ENCODE results near the gene POLA1.

POLA1 gene

DNA sequence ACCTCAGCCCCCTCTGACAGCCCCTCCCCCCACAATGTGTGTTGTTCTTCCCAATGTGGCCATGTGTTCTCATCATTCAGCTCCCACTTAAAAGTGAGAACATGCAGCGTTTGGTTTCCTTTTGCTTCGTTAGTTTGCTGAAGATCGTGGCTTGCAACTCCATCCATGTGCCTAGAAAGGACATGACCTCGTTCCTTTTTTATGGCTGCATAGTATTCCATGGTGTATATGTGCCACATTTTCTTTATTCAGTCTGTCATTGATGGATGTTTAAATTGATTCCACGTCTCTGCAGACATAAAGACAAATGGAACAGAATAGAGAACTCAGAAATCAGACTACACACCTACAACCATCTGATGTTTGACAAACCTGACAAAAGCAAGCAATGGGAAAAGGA lies 276.1 kb downstream of the POLA1 start:
- DNase-seq (ENCODE audit: low spot score): no peak

DNA sequence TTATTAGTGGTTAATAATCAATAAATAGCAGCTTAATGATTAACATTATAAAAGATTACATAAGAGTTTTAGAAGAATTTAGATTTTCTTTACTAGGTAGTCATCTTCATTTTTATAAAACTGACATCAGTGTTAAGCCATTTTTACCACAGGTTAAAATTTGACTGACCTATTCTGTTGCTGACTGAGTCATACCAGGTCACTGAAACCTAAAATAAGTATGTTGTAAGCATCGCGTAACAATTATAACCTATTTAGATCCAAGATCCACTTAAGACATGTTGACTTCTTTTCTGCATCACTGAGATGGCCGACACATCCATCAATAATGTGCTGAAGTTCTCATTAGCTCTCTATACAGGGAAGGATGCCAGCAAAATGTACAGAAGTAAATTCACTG lies 285.4 kb downstream of the POLA1 start:
- no peak for DNase-seq (ENCODE audit: low spot score)

DNA sequence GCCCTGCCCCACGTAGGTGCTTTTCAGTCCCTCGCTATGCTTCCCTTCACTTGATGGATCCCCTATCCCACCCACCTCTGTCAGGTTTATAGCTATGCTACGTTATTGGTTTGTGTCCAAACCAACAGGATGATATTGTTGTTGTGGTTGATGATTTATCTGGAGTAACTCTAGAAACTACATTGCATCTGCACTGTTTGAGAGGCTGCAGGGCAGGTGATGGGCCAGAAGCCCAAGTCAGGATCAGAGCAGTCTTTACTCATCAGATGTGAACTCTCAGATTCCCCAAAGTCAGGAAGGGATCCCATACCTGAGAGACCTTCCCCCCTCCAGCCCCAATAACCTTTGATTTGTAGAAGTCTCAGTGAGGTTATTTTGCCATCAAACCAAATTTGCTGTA lies 287.3 kb downstream of the POLA1 start:
- no peak for DNase-seq (ENCODE audit: low spot score)

DNA sequence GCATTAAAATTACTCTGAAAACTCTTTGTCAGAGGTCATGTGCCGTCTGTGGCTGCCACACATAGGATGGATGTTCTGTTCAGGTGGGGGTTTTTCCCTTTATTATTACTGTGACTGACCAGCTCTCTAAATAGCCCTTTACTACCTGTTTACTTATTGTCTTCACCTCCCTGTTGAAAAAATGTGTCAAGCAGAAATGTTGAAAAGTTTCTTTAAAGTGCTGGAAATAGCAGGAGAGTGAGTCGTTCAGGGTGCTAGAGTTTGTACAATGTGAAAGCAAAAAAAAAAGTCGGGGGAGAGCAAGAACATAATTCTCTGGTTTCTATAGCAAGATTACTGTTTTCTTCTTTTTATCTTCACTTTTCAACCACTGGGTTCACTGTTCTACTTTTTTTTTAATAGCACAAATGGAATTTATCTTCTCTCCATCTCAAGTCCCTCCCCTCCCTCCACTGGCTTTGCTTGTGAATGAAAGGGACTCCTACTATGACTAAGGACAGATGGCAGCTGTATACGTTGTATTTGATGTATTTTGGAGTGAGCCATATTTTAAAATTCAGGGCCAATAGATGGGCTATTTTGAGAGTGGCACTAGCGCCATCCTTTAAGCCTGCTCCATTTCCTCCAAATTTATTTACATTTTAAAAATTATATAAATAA lies 288.7 kb downstream of the POLA1 start:
- no peak for DNase-seq (ENCODE audit: low spot score)

DNA sequence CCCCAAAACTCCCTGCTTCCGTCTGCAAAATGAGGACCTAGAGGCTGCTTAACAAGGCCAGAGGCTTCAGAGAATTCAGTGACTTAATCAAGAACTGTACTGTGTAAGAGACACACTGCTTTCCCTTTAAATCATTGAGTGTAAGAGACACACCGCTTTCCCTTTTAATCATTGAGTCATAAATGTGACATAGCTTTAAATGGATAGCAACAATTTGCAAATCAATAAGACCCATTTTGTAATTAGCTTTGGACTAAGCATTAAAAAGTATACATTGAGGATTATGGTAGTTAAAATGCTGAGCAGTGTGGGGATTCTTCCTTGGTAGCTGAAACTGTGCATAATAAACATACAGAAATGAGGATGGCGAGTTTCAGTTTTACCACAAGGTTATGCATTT lies 290.2 kb downstream of the POLA1 start:
- DNase-seq (ENCODE audit: low spot score): no peak

DNA sequence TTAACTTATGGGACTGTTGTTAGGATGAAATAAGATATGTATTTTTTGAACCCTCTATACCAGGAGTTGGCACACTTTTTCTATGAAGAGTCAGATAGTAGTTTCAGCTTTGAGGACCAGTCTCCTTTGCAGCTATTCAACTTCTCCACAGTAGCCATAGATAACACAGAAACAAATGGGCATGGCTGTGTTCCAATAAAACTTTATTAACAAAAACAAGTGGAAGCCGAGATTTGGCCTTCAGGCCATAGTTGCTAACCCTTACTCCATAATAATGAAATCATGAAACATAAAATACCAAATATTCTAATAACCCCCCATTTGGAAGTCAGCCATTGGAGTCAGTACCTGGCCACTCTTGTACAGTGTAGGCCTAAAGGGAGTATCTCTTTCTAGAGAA lies 291.4 kb downstream of the POLA1 start:
- DNase-seq (ENCODE audit: low spot score): no peak

DNA sequence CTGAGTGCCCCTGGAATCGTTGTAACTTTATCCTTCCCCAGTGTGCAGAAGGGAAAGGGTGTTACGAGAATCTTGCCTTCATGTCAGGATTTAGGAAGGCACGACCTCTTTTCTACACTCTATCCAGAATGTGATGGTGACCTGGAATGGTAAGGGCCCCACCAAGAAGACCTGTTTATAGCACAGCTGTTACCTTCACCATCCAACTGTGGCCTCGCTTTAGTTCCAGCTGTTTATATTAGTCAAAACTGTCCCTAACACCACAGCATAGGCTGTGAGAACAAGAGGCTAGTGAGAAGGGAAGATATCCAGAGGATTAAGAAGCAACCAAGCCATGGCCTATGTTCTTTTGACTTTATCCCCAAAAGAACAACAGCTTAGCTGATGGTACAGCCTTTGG lies 294.0 kb downstream of the POLA1 start:
- DNase-seq (ENCODE audit: low spot score): no peak

DNA sequence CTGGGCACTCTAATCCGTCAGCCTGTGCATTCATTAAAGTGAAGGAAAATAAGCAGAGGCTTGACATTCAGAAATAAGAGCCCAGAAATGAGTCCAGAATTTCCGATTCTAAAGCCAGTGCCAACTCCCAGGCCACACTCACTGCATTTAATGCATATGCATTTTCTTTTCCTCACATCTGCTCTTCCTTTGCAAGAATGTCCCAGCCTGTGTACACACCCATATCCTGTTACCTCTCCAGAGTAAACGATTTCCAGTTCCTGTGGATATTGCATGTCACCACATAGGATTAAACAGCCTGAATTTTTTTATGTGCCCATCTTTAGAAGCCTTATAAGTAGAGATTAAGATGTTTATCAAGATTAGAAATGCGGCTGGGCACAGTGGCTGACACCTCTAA lies 294.6 kb downstream of the POLA1 start:
- DNase-seq (ENCODE audit: low spot score): no peak

DNA sequence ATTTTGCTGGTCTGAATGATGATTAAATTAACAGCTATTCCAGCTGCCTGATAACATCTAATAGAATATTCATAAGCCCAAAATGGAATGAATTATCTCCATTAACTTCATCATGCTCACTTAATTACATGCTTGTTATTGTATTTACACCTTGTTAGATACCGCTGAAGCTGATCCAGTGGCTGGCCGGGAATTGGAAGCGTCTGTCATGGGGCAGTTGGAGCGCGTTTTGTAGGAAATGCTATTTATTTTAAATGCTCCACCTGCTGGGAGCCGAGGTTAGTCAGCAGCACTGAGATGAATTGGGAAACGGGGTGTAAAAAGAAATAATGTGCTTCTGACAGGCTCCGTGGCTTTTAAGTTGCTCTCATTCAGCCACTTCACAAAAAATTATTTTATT lies 296.8 kb downstream of the POLA1 start:
- no peak for DNase-seq (ENCODE audit: low spot score)

DNA sequence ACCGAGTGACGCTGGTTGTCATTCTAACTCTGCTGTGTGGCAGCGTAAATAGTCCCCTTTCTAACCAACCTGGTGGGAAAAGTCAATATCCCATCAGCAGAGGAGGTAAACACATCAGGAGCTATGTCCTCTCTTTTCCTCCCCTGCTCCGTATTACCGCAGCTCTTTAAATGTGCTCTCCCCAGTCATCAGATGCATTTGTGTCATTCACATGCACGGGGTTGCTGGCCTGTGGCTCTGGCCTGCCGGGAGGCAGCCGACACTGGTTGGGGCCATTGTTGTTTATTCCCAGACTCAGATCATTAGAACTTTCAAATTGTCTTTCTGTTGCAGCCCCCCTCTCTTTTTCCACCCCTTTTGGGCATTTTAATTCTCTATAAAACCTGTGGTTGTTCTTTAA lies 300.2 kb downstream of the POLA1 start:
- DNase-seq (ENCODE audit: low spot score): no peak

DNA sequence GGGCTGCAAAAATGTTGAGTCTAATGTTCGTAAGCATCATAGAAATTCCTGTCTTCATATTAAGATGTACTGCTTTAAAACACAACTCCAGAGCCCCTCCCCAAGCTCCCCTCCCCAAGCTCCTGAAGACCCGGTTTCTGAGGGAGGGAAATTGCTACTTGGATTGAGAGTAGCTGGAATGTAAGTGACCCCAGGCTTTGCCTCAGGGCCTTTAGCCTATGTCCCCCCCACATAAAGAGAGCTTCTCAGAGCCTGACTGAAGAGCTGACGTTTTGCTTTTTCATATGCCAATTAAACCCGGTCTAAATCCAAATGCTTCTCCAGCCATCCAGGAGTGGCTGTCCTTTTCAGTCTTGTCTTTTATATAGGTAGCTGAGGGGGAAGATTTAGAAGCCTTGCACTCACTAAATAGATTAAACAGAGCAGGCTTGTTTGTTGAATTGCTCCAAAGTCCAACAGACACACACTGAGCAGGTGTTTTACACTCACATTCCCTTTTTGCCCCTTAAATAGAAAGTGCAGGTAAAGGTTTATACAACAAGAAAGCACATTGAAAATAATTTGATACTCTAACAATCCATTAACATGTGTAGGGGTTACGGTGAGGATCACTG lies 302.5 kb downstream of the POLA1 start:
- DNase-seq (ENCODE audit: low spot score): no peak

DNA sequence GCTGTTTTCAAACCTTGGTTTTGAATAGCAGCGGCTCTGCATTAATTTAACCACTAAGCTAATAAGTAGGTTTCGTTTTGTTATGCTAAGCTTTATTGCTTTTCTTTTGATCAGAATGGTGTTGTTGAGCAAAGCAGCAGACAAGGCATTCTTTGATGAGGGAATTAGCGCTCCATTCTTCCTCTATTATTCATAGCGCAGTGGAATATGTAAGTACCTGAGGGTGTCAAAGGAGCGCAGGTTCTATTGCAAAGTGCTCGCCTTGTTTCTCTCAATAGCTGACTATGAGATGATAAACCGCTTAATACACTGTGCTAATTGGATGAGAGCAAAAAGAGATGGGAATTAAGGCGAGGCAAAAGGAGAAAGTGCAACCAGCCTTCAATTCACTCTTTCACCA lies 305.8 kb downstream of the POLA1 start:
- DNase-seq (ENCODE audit: low spot score): no peak

DNA sequence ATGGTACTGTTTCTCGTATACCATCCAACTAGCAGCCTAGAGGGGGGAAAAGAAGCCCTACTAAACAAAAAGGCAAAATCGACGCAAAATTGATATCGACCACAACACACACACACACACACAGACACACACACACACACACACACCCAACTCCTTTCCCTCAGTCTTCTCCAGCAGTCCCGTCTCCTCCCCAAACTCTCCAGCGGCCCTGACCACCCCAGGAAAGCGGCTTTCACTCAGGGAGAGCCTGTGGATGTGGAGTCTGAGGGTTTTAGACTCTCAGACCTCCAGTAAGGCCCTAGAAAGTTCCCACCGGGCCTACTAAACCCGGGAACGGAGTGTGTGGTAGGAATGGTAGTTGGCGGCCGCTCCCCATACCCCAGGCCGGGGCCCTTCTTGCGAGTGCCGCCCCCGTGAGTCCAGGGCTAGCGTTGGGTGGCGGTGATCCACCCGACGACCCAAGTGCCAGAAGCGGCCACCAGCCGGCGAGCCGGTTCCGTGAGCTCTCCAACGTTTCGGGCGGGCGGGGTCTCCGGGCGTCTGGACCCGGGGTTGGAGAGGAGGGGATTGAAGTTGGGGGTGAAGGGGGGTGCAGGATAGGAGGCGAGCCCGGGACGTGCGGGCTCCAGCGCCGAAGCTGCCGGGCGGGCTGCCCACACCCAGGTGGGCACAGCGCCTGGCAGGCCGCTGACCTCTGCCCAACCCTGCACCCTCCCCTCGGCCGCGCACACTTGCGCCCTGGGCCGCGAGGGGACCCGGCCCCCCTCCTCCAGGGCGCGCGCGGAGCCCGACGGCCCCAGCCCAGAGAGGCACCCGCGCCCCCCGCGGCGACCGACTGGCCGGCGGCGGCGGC lies 308.3 kb downstream of the POLA1 start:
- DNase-seq (ENCODE audit: low spot score): no peak

DNA sequence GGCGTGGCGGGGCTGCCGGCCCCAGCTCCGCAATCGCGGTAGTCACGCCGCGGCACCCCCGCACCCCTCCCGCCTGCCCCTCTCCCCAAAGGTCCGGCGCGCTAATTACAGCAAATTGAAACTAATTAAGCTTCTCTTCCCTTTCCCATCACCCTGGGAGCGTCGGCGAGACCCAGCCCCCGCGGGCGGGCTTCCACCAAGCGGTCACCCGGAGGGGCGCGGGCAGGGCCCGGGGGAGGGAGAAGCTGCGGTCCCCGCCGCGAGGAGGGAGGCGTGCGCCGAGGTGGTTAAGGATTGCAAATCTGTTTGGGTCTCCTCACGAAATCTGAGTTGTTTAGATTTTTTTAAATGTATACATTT lies 308.9 kb downstream of the POLA1 start:
- DNase-seq (ENCODE audit: low spot score): no peak

DNA sequence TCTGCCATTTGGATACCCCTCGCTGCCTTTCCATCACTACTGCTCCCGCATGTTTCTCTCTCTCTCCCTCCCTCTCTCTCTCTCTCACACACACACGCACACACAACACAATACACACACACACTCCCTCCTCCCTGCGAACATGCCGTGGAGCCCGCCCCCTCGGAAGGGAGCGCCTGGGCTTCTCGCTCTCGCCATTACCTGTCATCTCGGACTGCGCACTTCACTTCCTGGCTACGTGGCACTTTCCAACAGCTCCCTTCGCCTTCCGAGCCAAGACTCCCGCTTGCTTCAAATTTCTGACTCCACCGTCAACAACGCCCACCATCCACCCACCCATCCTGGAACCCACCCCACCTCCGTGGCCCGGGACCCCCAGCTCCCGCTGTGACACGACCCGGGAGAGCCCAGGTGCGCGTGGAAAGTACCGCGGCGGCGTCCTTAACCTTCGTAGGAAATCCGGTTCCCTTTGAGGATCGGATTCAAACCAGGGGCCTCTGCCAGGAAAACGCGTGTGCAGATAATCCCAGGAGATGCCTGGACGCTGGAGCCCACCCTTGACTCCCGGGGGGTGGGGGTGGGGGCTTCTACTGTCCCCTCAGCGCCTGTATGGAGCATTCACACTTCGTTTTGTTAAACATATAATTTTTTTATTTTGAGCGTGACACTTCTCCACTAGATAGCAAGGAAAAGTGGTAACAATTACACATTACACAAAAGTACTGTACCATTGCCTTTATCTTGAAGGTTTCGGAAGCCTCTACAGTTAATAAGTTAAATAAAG lies 309.5 kb downstream of the POLA1 start:
- DNase-seq (ENCODE audit: low spot score): no peak

DNA sequence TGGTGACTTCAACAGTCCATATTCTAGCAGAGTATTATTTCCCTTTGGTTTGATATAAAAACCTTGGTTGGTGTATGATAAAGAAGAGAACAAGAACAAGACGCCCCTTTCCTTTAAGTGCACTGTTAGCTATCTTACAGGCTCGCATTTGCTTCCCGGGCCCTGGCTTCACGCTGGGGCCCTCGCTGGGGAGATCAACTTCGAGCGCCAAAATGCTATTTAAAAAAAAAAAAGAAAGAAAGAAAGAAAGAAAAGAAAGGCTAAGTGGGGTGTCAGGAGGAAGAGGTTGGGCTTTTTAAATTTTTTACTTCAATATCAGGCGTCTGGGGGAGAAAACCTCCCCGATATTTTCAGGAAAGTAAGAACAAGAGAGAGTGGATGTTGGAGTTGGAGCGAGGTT lies 310.3 kb downstream of the POLA1 start:
- DNase-seq (ENCODE audit: low spot score): no peak

DNA sequence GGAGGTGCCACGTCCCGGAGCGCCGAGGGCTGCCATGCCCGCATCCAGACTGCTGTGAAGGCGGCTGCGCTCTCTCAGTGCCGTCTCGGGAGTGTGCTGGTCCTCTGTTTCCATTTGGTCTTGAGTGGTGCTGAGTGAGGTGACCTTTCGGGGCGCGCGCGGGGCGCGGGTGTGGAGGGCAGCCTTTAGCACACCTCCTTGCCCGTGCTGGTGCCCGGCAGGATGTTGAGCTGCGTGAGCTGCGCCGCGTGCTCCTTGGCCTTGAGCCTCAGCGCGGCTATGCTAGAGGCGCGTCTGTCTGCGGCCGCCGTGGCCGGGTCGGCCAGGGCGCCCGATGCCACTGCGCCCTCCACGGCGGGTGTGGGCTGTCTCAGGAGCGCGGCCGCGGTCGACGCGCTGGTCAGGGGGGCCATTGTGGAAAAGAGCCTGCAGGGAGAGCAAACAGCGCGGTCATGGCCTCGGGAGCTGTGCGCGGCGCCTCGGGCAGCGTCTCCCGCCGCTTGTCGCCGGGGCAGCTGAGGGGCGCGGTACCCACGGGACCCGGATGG lies 310.8 kb downstream of the POLA1 start:
- DNase-seq (ENCODE audit: low spot score): no peak

DNA sequence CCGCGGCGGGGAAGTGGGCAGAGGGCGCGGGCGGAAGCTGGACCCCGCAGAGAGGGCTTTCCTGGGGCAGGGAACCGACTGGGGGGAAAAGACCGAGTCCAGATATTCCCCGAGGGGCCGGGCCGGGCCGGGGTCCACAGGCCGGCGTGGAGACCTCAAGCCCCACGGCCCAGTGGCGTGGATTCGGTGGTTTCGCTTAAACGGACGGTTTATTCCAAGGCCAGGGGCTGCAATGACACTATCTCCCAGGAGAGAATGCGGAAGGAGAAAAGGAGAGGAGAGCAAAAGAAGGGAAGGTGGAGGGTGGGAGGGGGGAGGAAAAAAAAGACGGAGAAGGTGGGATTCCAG lies 311.3 kb downstream of the POLA1 start:
- DNase-seq (ENCODE audit: low spot score): no peak

DNA sequence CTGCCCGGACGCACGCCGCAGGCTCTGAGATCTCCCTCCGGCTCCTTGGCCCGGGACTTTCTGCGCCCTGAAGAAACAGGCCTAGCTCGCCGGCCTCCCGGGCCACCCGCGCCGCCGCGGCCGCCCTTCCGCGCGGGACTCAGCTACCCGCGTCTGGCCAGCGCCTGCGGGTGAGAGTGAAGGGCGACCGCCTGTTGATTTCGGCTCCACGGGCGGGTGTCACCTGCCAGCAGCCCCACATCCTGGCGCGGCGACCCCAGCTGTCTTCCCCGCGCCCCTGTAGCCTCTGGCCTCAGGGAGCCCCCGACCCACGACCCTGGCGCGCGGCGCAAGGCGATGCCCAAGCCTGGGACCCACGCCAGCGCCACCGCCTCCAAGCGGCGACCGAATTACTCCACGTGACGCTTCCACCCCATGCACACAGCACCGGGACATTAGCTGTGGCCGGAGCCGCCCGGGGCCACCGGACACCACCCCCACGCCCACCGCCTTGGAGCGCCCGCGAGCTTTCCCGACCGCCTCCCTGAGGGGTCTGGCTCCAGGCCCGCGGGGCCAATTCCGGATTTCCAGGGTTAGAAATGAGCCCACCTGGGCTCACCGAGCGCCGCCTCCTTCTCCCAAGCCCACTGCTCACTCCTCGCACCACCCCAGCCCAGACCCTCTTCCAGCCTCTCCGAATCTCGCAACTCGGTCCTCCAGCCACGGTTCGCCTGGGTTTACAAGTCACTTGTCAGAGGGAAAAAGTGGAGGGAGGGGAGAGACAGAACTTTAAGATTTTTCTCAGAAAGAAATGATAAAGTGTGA lies 311.9 kb downstream of the POLA1 start:
- no peak for DNase-seq (ENCODE audit: low spot score)

DNA sequence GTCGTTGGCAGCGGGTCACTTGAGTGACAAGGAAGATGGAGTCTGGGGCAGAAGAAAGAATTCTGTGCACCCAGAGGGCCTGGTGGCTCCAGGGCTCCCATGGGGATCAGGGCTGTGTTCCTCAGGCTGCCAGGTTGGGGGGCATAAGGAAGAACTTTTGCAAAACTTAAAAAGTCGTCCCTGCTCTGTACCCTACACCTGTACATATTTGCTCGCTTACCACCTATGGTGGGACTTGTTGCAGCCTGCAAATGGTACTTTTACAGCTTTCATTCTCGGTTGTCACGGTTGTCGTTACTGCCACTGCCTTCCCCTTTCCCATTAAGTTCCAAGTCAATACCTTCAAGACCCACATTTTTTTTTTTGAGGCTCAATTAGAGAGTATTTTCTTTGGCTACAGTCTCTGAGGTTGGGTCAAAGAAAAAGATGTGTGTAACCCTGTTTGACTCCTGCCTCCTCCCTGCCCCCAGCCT lies 312.9 kb downstream of the POLA1 start:
- no peak for DNase-seq (ENCODE audit: low spot score)

Data from germinal center (tissue), 1 donor.